ENCODE measurements around the gene NR3C2.

The NR3C2 gene

DNA sequence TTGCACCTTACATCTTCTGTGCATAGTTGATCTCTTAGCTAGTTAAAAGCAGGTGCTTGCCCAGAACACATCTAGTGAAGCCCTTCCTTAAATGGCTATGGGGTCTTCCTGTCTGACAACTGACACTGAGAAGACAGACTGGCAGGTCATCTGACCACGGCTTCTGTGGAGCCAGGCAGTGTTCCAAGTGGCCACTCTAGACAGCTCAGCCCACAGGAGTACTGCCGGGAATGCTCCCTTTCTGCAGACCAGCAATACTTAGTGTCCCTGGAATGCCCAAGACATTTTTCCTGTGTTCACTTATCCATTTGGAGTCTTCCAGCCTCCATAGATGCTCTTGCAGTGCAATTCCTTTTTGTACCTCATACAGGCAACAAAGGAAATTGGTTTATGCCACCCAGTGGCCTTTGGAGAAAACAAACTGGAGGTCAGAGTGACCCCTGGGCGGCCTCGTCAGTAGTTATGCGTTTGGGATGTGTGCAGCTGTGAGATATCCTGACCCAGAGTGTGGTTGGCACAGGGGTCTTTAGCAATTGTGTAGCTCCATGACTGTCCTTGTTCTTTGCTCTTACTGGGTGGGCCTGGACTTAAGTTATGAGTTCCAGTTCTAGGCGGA is 374.8 kb downstream of the NR3C2 start:
- H4K20me1 ChIP-seq, result no peaks in the 10 kb centered on the region

GRCh38 chr4:148065075-148065474 is 377.1 kb downstream of the NR3C2 start:
- H3K9ac ChIP-seq, result no peak overlapping the region
- peaks cover 29% of the 10 kb centered on the region for H3K4me1 ChIP-seq
- TF ChIP-seq Cebpa-rat (IDR thresholded peaks at IDR 0.05), result no peak

More for the DNA sequence above, 374.8 kb downstream of the NR3C2 start:
- no peaks in the 10 kb centered on the region for H3K9me3 ChIP-seq
- no peaks in the 10 kb centered on the region for H3K27me3 ChIP-seq
- peaks cover 14% of the 10 kb centered on the region for H3K4me1 ChIP-seq
- no peak overlapping the region for H3K4me2 ChIP-seq
- H3K27ac ChIP-seq, result no peak overlapping the region
- no peak for TF ChIP-seq Cebpa-rat (IDR thresholded peaks at IDR 0.05)
- 0 out of 2 replicates have a peak, but pooled peaks cover 4% of the 10 kb centered on the region for H3K36me3 ChIP-seq
- no peak overlapping the region for H3K4me3 ChIP-seq
- H3K9ac ChIP-seq, result no peak overlapping the region

GRCh38 chr4:148064451-148064850 is 377.8 kb downstream of the NR3C2 start:
- Histone ChIP-seq H3K9ac (no peak overlapping the region), H3K36me3 (0 out of 2 replicates have a peak, but pooled peaks cover 4% of the 10 kb centered on the region), H4K20me1 (no peaks in the 10 kb centered on the region), H3K4me2 (no peak overlapping the region), H3K4me1 (peaks cover 35% of the 10 kb centered on the region), H3K27ac (no peak overlapping the region), H3K4me3 (no peak overlapping the region), H3K27me3 (no peaks in the 10 kb centered on the region), H3K9me3 (no peaks in the 10 kb centered on the region)
- TF ChIP-seq Cebpa-rat (IDR thresholded peaks at IDR 0.05), result no peak

More at GRCh38 chr4:148065075-148065474, 377.1 kb downstream of the NR3C2 start:
- Histone ChIP-seq H3K27ac (no peak overlapping the region), H4K20me1 (no peaks in the 10 kb centered on the region), H3K9me3 (no peaks in the 10 kb centered on the region), H3K4me2 (no peak overlapping the region), H3K36me3 (0 out of 2 replicates have a peak, but pooled peaks cover 4% of the 10 kb centered on the region), H3K27me3 (no peaks in the 10 kb centered on the region), H3K4me3 (no peak overlapping the region)

GRCh38 chr4:148062301-148062950 is 379.8 kb downstream of the NR3C2 start:
- Histone ChIP-seq H3K4me3 (no peak overlapping the region), H3K27ac (no peak overlapping the region), H3K4me1 (peaks cover 55% of the 10 kb centered on the region), H3K36me3 (0 out of 2 replicates have a peak, but pooled peaks cover 4% of the 10 kb centered on the region), H3K27me3 (no peaks in the 10 kb centered on the region), H4K20me1 (no peaks in the 10 kb centered on the region), H3K9ac (no peak overlapping the region), H3K4me2 (peak overlapping the region; percentile 50), H3K9me3 (no peaks in the 10 kb centered on the region)
- TF ChIP-seq Cebpa-rat (IDR thresholded peaks at IDR 0.05), result no peak

DNA sequence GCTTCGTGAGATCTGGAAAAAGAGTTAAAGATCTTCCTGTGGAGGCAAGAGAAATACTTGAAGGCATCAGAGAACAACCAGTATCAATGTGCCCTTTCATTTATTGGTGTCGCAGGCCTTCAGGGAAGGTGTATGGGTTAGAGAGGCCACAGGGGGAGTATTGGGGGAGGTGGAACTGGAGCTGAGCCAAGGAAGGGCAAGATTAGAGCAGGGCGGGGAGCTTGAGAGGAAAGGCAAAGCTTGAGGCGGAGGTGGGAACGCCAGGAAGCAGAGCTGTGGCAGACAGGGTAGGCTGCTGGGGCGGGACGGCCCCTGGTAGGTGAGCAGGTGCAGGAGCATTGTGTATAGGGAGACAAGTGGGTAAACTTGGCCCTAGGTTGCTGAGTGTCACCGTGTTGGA is 380.4 kb downstream of the NR3C2 start:
- no peaks in the 10 kb centered on the region for H3K27me3 ChIP-seq
- H3K4me2 ChIP-seq, result peak overlapping the region; percentile 50
- H3K27ac ChIP-seq, result no peak overlapping the region
- H3K4me1 ChIP-seq, result peaks cover 62% of the 10 kb centered on the region
- H3K9me3 ChIP-seq, result no peaks in the 10 kb centered on the region
- TF ChIP-seq Cebpa-rat (IDR thresholded peaks at IDR 0.05), result no peak
- H3K9ac ChIP-seq, result no peak overlapping the region
- H3K36me3 ChIP-seq, result 0 out of 2 replicates have a peak, but pooled peaks cover 4% of the 10 kb centered on the region
- no peak overlapping the region for H3K4me3 ChIP-seq
- no peaks in the 10 kb centered on the region for H4K20me1 ChIP-seq

GRCh38 chr4:148061141-148061481 is 381.1 kb downstream of the NR3C2 start:
- no peak overlapping the region for H3K9ac ChIP-seq
- no peak overlapping the region for H3K4me3 ChIP-seq
- H3K4me1 ChIP-seq, result peaks cover 68% of the 10 kb centered on the region
- no peaks in the 10 kb centered on the region for H3K27me3 ChIP-seq
- H4K20me1 ChIP-seq, result no peaks in the 10 kb centered on the region
- H3K27ac ChIP-seq, result no peak overlapping the region
- no peak for TF ChIP-seq Cebpa-rat (IDR thresholded peaks at IDR 0.05)
- H3K36me3 ChIP-seq, result 0 out of 2 replicates have a peak, but pooled peaks cover 4% of the 10 kb centered on the region
- H3K4me2 ChIP-seq, result no peak overlapping the region
- no peaks in the 10 kb centered on the region for H3K9me3 ChIP-seq

- Histone ChIP-seq H3K36me3 (0 out of 2 replicates have a peak, but pooled peaks cover 2% of the 10 kb centered on the region), H3K4me3 (no peak overlapping the region), H3K27me3 (no peaks in the 10 kb centered on the region), H3K4me1 (peaks cover 74% of the 10 kb centered on the region), H3K27ac (no peak overlapping the region), H3K4me2 (no peak overlapping the region), H3K9ac (no peak overlapping the region), H3K9me3 (no peaks in the 10 kb centered on the region), H4K20me1 (no peaks in the 10 kb centered on the region)
- no peak for TF ChIP-seq Cebpa-rat (IDR thresholded peaks at IDR 0.05)
Measured at GRCh38 chr4:148060264-148061140, 381.7 kb downstream of the NR3C2 start.

GRCh38 chr4:148059617-148060180 is 382.5 kb downstream of the NR3C2 start:
- H3K27ac ChIP-seq, result no peak overlapping the region
- H3K4me3 ChIP-seq, result no peak overlapping the region
- H3K4me1 ChIP-seq, result peaks cover 82% of the 10 kb centered on the region
- no peak overlapping the region for H3K9ac ChIP-seq
- H3K36me3 ChIP-seq, result no peaks in the 10 kb centered on the region
- peaks cover under 1% of the 10 kb centered on the region; the same call in 1 of the 2 replicates for H4K20me1 ChIP-seq
- peak overlapping the region; percentile 81 for H3K4me2 ChIP-seq
- no peak for TF ChIP-seq Cebpa-rat (IDR thresholded peaks at IDR 0.05)
- H3K27me3 ChIP-seq, result no peaks in the 10 kb centered on the region
- no peaks in the 10 kb centered on the region for H3K9me3 ChIP-seq

DNA sequence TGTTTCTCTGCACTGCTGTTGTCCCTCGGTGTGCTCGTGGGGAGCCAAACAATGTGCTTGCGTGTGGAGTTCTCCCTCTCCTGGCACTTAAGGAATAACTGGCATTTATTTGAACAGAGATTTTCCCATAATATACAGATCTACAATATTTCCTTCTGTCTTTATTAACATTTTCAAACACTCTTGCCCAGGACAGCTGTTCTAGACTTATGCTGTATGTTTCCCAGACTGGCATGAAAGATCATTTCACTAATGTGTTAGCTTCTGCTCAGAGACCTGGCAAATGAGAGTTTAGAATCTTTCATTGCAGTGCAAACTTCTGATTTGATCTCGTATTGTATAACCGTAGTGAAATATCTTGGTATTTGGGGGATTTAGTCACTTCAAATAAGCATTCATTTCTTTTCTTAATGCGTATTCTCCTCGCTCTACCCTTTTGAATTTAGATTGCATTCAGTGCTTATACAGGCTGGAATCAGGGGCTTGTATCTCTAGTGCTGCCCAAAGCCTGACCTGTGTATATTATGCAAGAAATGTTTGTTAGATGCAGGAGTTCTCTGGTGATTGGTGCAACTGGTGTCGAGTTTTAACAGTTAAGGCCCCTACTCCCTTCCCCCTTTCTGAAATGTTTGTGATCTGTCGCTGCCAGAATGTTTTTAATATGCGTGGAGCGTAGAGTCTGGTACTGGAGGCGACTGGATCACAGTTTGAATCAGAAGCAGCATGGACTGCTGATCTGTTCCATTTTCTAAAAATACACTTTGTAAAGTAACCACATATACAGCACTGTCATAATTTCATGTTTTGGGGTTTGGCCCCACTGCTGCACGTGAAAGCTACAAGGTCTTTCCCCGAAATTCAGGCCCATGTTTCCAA is 384.0 kb downstream of the NR3C2 start:
- no peak overlapping the region for H3K9ac ChIP-seq

More for the DNA sequence above, 384.0 kb downstream of the NR3C2 start:
- peak overlapping the region; percentile 81 for H3K4me2 ChIP-seq
- H3K36me3 ChIP-seq, result no peaks in the 10 kb centered on the region
- H3K27ac ChIP-seq, result no peak overlapping the region
- H3K9me3 ChIP-seq, result no peaks in the 10 kb centered on the region
- H3K4me1 ChIP-seq, result peaks cover 97% of the 10 kb centered on the region
- no peak overlapping the region for H3K4me3 ChIP-seq
- H4K20me1 ChIP-seq, result peaks cover 13% of the 10 kb centered on the region; the same call in 1 of the 2 replicates
- no peak for TF ChIP-seq Cebpa-rat (IDR thresholded peaks at IDR 0.05)
- H3K27me3 ChIP-seq, result no peaks in the 10 kb centered on the region
